ENCODE results near the gene LAMB4. TPM values are rescaled to one million over a fixed set of nuclear protein-coding genes. Genes with fewer than 3 reads are reported as not detected.

The LAMB4 gene
- total and polyA plus RNA-seq, 2 of the 8 experiments (the other 6 are each of a cell fraction or from before 2014, with no cell fraction given) = not detected

- Histone ChIP-seq H4K20me1 (replicated peaks in 1 of 2; ENCODE audit: control insufficient read depth in 1 of 2, insufficient read depth in 2 of 2, low read length in 2 of 2) (no peaks in the 10 kb centered on the region), H3K4ac (replicated peaks; ENCODE audit: insufficient read length, low read depth, low read length) (no peak overlapping the region), H2BK20ac (ENCODE audit: low read length) (no peak overlapping the region), H3K56ac (replicated peaks; ENCODE audit: insufficient read length, low read depth, low read length) (no peak overlapping the region), H2BK120ac (replicated peaks; ENCODE audit: low read depth, low read length) (no peak overlapping the region), H3K9ac (replicated peaks in 1 of 4; ENCODE audit: extremely low read depth in 1 of 4, low read depth in 3 of 4, low read length in 3 of 4) (no peak overlapping the region), H3K79me2 (ENCODE audit: control insufficient read depth in 1 of 2, insufficient read depth in 2 of 2, low read length in 2 of 2) (no peaks in the 10 kb centered on the region), H3K9me3 (ENCODE audit: insufficient read depth in 2 of 2, low read depth in 1 of 2, low read length in 1 of 2) (no peaks in the 10 kb centered on the region), H3K36me3 (ENCODE audit: control insufficient read depth in 2 of 4, insufficient read depth in 4 of 4, low read length in 3 of 4) (no peaks in the 10 kb centered on the region), H3K79me1 (ENCODE audit: low read depth, low read length) (no peaks in the 10 kb centered on the region), H3K4me1 (replicated peaks in 1 of 4; ENCODE audit: control insufficient read depth in 3 of 4, insufficient read depth in 4 of 4, low read length in 3 of 4) (no peaks in the 10 kb centered on the region), H4K5ac (ENCODE audit: insufficient read length, low read depth, low read length) (no peak overlapping the region), H4K8ac (ENCODE audit: extremely low read depth, insufficient read depth, low read length) (no peak overlapping the region), H3K27ac (ENCODE audit: low read depth, low read length) (no peak overlapping the region), H2BK5ac (ENCODE audit: low read depth, low read length) (no peak overlapping the region), H3K18ac (ENCODE audit: extremely low read depth, low read length) (no peak overlapping the region), H3K4me3 (ENCODE audit: extremely low read depth in 1 of 4, insufficient read depth in 2 of 4, low read depth in 3 of 4, low read length in 4 of 4) (no peak overlapping the region), H3K27me3 (replicated peaks in 1 of 4; ENCODE audit: control insufficient read depth in 3 of 4, extremely low read depth in 1 of 4, insufficient read depth in 3 of 4, low read length in 3 of 4) (no peaks in the 10 kb centered on the region), H3K14ac (ENCODE audit: insufficient read length) (no peak overlapping the region), H4K91ac (replicated peaks; ENCODE audit: insufficient read length, low read length) (no peak overlapping the region), H2BK12ac (ENCODE audit: low read depth, low read length) (no peak overlapping the region), H3K4me2 (ENCODE audit: insufficient read depth in 1 of 2, low read depth in 2 of 2, low read length in 2 of 2) (no peak overlapping the region), H2AFZ (ENCODE audit: low read length) (no peak overlapping the region), H2AK5ac (ENCODE audit: low read depth, low read length) (no peak overlapping the region), H3K23me2 (ENCODE audit: low read depth, low read length) (no peaks in the 10 kb centered on the region), H2BK15ac (ENCODE audit: low read length) (no peak overlapping the region), H3K23ac (ENCODE audit: insufficient read length) (no peak overlapping the region)
- POLR2A ChIA-PET (ENCODE audit: partially characterized antibody) = no interaction called here
- no peak for DNase-seq (ENCODE audit: low read depth in 1 of 2, low spot score in 2 of 2)
- CTCF ChIA-PET (ENCODE audit: partially characterized antibody) = no interaction called here
- WGBS, 2 experiments (ENCODE audit: extremely low coverage in 1 of 2, insufficient coverage in 1 of 2, insufficient read length in 1 of 2, insufficient replicate concordance in 2 of 2, low coverage in 1 of 2, low lambda C conversion rate in 2 of 2, missing lambda C conversion rate in 1 of 2) = 91% methylated on average over 1 of the region's 1 CpG; no CpG with 5 or more reads in 1 of the 2 experiments
- FAIRE-seq = no peak
- TF ChIP-seq GABPA (IDR thresholded peaks at IDR 0.05; ENCODE audit: borderline replicate concordance, insufficient read depth, low read length) (no peak), KDM4A (IDR thresholded peaks at IDR 0.05; ENCODE audit: low read depth, low read length, severe bottlenecking) (no peak)
Observed at GRCh38 chr7:108083980-108084379, 46.2 kb downstream of the LAMB4 start.

Measured in H1 (cell line).